GM18498 (cell line): ENCODE data around the gene MRPL21.

Experiments used
- ATAC-seq: cut with Tn5 transposase; IDR thresholded peaks from one replicate; pipeline ENCODE4 v1.9.1; 2021; ENCODE audit warnings: mild to moderate bottlenecking, moderate library complexity; ENCODE audit not compliant: unreplicated experiment

Gene MRPL21

DNA sequence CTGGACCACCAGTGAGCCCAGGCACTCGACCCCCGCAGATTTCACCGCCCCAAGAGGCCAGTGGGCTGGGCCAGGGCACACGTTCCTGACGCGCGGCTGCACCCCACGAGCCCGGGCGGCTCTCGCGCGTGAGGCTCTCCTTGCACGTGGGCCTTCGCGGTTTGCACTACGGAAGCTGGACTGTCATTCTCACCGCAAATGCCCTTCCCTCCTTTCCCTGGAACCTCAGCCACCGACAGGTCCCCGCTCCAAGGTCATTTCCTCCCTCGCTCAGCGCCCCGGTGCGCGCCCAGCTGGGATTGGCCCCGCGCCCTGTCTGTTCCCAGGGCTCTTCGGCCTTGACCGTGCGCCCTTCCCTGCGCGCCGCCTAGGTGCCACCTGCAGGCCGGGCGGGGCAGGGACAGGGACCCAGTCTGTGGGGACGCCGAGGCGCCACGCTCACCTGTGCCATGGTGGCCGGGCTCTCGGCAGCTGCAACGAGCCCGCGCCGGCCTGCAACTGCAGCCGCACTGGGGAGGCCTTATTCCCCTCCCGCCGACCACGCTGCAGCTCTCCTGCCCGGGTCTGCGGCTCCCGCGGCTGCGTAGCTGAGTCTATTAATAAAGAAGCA lies 59.8 kb downstream of the MRPL21 start:
- ATAC-seq, result peak; percentile 47

- ATAC-seq, result no peak
These were observed 60.5 kb downstream of the MRPL21 start for GRCh38 chr11:68843052-68843561.

DNA sequence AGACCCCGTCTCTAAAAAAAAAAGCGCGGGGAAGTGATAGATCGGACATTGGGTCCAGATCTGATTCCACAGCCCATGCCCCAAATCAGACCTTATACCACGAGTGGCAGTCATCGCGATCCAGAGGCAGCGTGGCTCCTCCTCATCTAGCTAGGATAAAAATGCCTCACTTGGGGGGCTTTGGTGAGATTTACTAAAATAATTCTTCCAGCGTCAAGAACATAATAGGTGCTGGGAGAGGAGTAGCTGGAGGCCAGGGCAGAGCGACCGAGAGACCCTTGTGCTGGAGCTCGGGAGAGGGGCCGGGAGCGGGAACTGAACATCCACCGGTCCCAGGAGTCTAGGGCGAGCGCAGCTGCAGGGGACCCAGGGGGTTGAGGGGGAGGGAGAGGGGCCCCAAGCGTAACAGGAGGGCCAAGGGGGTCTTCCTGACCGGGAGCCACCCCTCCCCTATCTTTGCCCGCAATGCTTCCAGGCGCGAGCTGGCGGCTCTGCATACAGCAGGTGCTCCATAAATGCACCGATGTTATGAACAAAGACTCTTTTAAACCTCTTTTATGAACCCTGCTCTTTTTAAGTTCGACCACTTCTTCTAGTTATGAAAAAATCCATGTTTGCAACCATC lies 61.1 kb downstream of the MRPL21 start:
- ATAC-seq, result no peak

- ATAC-seq, result peak; percentile 38
These were observed 61.8 kb downstream of the MRPL21 start, which contains the start of gene CPT1A for GRCh38 chr11:68841718-68842426. CPT1A (minus strand) TSS chr11:68841916; CDS start chr11:68815474, 26,442 bp downstream.
